T-helper 17 cell (primary cell): ENCODE data around the gene ARMH3. TPM values are rescaled to one million over a fixed set of nuclear protein-coding genes. Genes with fewer than 3 reads are reported as not detected.
A peak's percentile ranks its signal among the peaks of the same experiment; 100 is the strongest.

Source experiments
- ATAC-seq: fragments of 150-1000 bp; cut with Tn5 transposase; 2 replicates; pipeline ENCODE4 v1.10.0; 2021; ENCODE audit warnings: mild to moderate bottlenecking, moderate library complexity
- DNase-seq, 3 donors: peaks; one replicate each; pipeline versions ENCODE4 v3.0.0 to v3.0.0-alpha.2; 2020 to 2021
- H3K9me3 ChIP-seq: one replicate; pipeline ENCODE4 v1.7.0; 2013; ENCODE audit warnings: low read length, mild to moderate bottlenecking; ENCODE audit not compliant: control insufficient read depth, poor library complexity, severe bottlenecking
- H3K27ac Mint-ChIP-seq: one replicate; pipeline ENCODE4 v1.8.0; 2022; ENCODE audit warnings: mild to moderate bottlenecking, moderate library complexity, mixed read lengths
- H3K27me3 Mint-ChIP-seq: one replicate; pipeline ENCODE4 v1.8.0; 2022; ENCODE audit warnings: mixed read lengths
- H3K36me3 Mint-ChIP-seq: one replicate; pipeline ENCODE4 v1.8.0; 2022; ENCODE audit warnings: low read depth, mixed read lengths
- H3K4me1 Mint-ChIP-seq: one replicate; pipeline ENCODE4 v1.8.0; 2022; ENCODE audit warnings: mild to moderate bottlenecking, mixed read lengths
- H3K4me3 Mint-ChIP-seq: one replicate; pipeline ENCODE4 v1.8.0; 2022; ENCODE audit warnings: mild to moderate bottlenecking, moderate library complexity, mixed read lengths
- total RNA-seq, 4 donors: library from RNA in 2 of 4; stranded (reverse) in 2 of 4; gene quantifications; one replicate each; pipeline ENCODE4 v1.2.3 and lab custom pipeline; 2022 to 2026

Gene ARMH3
- total RNA-seq, 2 donors from 2014 or later = 25.6 to 27.2 TPM

DNA sequence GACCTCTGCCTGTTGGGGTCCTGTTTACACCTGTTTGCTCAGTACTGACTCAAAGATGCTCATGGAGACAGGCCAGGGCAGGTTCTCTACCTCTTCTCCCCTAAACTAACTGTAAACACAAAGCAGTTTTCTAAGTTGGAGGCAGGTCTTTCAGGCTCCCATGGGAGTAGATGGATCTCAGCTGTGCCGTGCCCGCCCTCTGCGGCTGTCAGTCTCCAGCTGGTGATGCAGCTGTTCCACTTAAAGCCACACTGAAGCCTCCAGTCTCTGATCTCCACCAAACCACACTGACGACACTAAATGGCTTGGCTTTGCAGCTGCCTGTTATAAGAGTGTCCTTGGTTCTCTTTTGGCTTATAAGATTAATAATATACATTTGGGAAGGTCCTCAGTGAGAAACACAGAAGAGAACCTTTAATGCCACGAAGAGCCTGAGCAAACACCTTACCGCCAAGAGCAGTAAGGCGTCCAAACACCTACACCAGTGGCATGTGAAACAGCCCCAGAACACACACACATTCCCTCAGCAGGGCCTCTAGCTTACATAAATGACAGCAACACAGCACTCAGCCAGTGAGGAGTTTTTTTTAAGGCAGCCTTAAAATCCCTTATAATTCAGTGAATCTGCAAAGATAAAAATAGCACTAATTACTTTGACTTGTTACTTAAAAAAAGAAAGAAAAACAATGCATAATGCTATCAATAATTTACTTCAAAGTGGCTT, 152.0 kb downstream of the ARMH3 start:
- ATAC-seq (peak; percentile 58), DNase-seq (no peak)
- Mint-ChIP-seq H3K27ac (peak overlapping the region; percentile 86), H3K4me1 (peaks cover 16% of the 10 kb centered on the region), H3K4me3 (no peak overlapping the region), H3K36me3 (peaks cover 8% of the 10 kb centered on the region), H3K27me3 (no peaks in the 10 kb centered on the region)
- H3K9me3 ChIP-seq = no peaks in the 10 kb centered on the region

GRCh38 chr10:101902820-101903145, 153.2 kb downstream of the ARMH3 start:
- no peaks in the 10 kb centered on the region for H3K9me3 ChIP-seq
- peak overlapping the region; percentile 86 for H3K27ac Mint-ChIP-seq
- H3K27me3 Mint-ChIP-seq = no peaks in the 10 kb centered on the region
- ATAC-seq = no peak
- peaks cover 17% of the 10 kb centered on the region for H3K4me1 Mint-ChIP-seq
- H3K36me3 Mint-ChIP-seq = peaks cover 8% of the 10 kb centered on the region
- no peak for DNase-seq
- H3K4me3 Mint-ChIP-seq = no peak overlapping the region

- ATAC-seq (no peak), DNase-seq (no peak)
- Mint-ChIP-seq H3K36me3 (peaks cover 8% of the 10 kb centered on the region), H3K27ac (no peak overlapping the region), H3K4me1 (peaks cover 17% of the 10 kb centered on the region), H3K27me3 (no peaks in the 10 kb centered on the region), H3K4me3 (no peak overlapping the region)
- no peaks in the 10 kb centered on the region for H3K9me3 ChIP-seq
Measured at GRCh38 chr10:101902032-101902819, 153.7 kb downstream of the ARMH3 start.

DNA sequence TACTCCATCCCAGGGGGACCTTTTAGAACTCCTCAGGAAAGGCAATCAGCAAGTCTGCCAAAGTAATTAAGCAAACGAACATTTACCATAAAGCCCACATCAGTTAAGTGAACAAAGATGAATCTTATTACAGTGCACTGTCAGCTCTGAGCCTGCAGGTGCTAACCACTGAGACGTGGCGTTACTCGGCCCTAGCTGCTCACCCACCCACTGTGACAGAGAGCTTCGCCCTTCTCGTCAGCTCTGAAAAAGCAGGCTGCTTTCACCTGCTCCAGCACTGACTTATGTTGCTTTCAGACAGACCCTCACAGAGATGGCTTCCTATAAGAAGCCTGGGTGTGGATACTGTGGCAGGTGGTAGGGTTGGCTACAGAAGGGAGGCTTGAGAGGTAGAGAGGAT, 154.6 kb downstream of the ARMH3 start:
- H3K9me3 ChIP-seq = no peaks in the 10 kb centered on the region
- no peaks in the 10 kb centered on the region for H3K27me3 Mint-ChIP-seq
- ATAC-seq = peak; percentile 69
- H3K4me3 Mint-ChIP-seq = no peak overlapping the region
- H3K4me1 Mint-ChIP-seq = peaks cover 17% of the 10 kb centered on the region
- H3K36me3 Mint-ChIP-seq = peaks cover 8% of the 10 kb centered on the region
- no peak for DNase-seq
- H3K27ac Mint-ChIP-seq = no peak overlapping the region

DNA sequence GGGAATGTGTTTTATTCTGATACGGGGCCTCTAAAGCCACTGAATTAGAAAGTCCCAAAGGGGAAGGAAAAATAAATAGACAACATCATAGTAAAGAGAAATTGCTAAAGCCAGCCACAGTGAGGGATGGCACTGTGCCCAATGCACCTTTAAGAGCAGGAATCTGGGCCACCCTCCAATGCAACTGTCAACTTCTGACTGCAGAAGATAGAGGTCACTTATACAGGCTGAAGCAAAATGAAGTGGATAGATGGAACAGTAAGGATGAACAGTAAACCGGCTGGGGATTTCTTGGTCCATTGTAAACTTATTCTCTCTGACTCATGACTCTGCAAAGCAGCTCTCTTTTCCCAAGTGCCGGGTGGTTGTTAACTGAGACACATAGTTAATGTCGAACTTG, 158.3 kb downstream of the ARMH3 start:
- no peak overlapping the region for H3K4me3 Mint-ChIP-seq
- DNase-seq (no peak), ATAC-seq (no peak)
- H3K27ac Mint-ChIP-seq = no peak overlapping the region
- H3K36me3 Mint-ChIP-seq = peaks cover 2% of the 10 kb centered on the region
- no peaks in the 10 kb centered on the region for H3K27me3 Mint-ChIP-seq
- H3K9me3 ChIP-seq = no peaks in the 10 kb centered on the region
- H3K4me1 Mint-ChIP-seq = peaks cover 8% of the 10 kb centered on the region

DNA sequence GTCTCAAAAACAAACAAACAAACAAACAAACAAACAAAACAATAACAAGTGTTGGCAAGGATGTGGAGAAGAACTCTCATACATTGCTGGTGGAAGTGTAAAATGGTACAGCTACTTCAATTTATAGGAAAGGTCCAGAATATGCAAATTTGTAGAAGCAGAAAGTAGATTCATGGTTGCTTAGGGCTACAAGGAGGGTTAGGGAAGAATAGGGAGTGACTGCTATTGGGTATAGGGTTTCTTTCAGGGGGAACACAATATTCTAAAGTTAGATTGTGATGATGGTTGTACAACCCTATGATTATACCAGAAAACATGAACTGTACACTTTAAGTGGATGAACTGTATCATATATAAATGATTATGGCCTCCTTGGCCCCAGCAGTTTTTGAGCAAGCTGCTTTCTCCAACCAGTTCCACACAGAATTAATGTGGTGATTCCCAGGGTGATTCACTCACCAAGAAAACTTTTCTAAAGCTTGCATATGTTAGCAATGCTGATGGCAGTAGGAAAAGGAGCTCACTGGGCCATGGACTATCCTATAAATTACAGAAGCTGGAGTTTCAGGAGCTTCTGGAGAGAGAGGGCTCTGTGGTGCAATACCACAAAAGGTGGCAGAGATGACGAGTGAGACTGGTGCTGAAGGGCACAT, 159.6 kb downstream of the ARMH3 start:
- Mint-ChIP-seq H3K4me3 (no peak overlapping the region), H3K36me3 (peaks cover 2% of the 10 kb centered on the region), H3K4me1 (peaks cover 5% of the 10 kb centered on the region), H3K27me3 (no peaks in the 10 kb centered on the region), H3K27ac (no peak overlapping the region)
- DNase-seq = no peak
- no peaks in the 10 kb centered on the region for H3K9me3 ChIP-seq
- ATAC-seq = no peak

DNA sequence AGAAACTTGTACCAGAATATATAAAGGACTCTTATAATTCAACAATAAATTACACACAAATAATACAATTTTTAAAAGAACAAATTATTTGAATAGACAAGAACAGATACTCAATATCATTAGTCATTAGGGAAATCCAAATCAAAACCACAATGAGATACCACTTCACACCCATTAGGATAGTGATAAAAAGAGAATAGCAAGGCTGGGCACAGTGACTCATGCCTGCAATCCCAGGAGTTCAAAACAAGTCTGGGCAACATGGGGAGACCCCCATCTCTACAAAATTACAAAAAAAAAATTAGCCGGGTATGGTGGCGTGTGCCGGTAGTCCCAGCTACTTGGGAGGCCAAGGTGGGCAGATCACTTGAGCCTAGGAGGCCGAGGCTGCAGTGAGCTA, 160.2 kb downstream of the ARMH3 start:
- peaks cover 2% of the 10 kb centered on the region for H3K36me3 Mint-ChIP-seq

GRCh38 chr10:101894742-101895141, 161.2 kb downstream of the ARMH3 start:
- peaks cover 5% of the 10 kb centered on the region for H3K4me1 Mint-ChIP-seq
- DNase-seq = no peak
- no peak overlapping the region for H3K27ac Mint-ChIP-seq
- H3K27me3 Mint-ChIP-seq = no peaks in the 10 kb centered on the region
- H3K9me3 ChIP-seq = no peaks in the 10 kb centered on the region
- no peak for ATAC-seq
- peaks cover 2% of the 10 kb centered on the region for H3K36me3 Mint-ChIP-seq
- H3K4me3 Mint-ChIP-seq = no peak overlapping the region

More for the DNA sequence above, 160.2 kb downstream of the ARMH3 start:
- Mint-ChIP-seq H3K27ac (no peak overlapping the region), H3K4me3 (no peak overlapping the region), H3K4me1 (peaks cover 5% of the 10 kb centered on the region), H3K27me3 (no peaks in the 10 kb centered on the region)
- ATAC-seq (no peak), DNase-seq (no peak)
- no peaks in the 10 kb centered on the region for H3K9me3 ChIP-seq

DNA sequence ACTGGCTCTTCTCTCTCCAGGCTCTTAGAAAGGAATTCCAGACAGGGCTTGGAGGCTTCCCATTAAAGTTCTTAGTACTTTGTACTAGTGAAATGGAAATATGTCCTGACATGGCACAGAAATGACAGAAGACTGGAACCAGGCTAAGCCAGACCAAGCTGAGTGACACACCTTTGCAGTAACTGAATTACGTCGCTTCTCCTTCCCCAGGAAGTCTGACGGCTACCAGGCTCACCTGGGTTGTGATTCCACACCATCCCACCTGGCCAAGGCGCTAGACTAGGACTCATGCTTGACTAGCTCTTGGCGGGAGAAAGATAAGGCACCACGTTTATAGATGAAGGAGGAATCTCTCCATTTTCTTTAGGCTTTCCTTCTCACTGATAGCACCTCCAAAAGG, 161.7 kb downstream of the ARMH3 start:
- no peak overlapping the region for H3K27ac Mint-ChIP-seq
- no peak for ATAC-seq
- peaks cover 2% of the 10 kb centered on the region for H3K36me3 Mint-ChIP-seq
- no peaks in the 10 kb centered on the region for H3K9me3 ChIP-seq
- H3K27me3 Mint-ChIP-seq = no peaks in the 10 kb centered on the region
- H3K4me3 Mint-ChIP-seq = no peak overlapping the region
- DNase-seq = no peak
- H3K4me1 Mint-ChIP-seq = peaks cover 7% of the 10 kb centered on the region

DNA sequence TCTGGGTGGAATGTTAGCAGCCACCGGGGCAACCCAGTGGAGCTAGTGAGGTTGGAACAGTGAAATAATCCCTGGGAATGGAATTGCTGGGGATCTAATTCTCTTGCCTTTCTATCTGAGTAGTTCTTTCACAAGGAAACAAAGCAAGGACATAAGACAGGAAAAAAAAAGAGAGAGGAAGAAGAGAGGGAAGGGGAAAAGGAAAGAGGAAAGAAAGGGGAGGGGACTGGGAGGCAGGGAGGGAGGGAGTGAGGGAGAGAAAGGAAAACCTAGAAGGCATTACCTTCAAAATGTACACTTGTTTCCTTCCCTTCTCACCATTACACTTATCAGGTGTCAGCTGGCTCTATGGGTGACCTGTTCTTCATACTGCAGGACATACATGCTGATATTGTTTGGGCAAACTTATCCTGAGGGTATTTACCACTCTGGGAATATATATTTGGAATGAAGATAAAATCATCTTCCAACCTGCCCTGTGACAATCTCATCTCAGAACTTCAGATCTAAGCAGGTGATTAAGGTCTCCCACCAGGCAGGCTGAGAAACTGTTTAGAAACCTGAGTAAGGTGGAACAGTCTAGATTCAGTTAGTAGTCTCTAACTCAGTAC, 162.4 kb downstream of the ARMH3 start:
- Mint-ChIP-seq H3K36me3 (peaks cover 2% of the 10 kb centered on the region), H3K27ac (no peak overlapping the region), H3K4me1 (peaks cover 5% of the 10 kb centered on the region), H3K4me3 (no peak overlapping the region), H3K27me3 (no peaks in the 10 kb centered on the region)
- DNase-seq (no peak), ATAC-seq (no peak)
- no peaks in the 10 kb centered on the region for H3K9me3 ChIP-seq

DNA sequence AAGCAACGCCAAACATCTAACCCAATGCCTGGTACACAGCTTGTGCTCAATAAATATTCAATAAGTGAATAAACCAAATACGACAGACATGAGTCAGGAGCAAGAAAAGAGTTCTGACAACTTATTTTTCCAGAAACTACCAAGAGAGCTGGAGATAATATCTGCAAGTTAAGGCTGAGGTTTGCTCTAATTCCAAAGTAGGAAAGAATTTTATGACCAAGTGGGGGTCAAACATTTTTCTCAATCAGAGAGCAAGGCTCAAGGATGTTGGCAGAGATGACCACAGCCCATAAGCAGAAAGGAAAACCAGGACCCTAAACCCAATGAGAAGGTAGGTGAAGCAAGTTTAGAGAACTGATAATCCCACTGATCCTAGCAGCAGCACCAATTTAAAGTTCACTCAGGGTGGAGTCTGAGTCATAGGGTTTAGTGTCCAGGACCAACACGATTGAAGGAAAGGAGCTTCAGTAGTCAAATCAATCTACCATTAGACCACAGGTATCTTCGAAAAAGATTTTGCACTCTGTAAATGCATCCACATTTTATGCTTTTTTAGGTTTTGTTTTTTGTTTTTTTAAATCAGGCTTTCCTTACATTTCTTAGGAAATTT, 163.1 kb downstream of the ARMH3 start:
- Mint-ChIP-seq H3K27me3 (no peaks in the 10 kb centered on the region), H3K4me3 (no peak overlapping the region), H3K4me1 (peaks cover 5% of the 10 kb centered on the region), H3K36me3 (peaks cover 2% of the 10 kb centered on the region), H3K27ac (no peak overlapping the region)
- ATAC-seq (no peak), DNase-seq (no peak)
- no peaks in the 10 kb centered on the region for H3K9me3 ChIP-seq

GRCh38 chr10:101889256-101890210, 166.4 kb downstream of the ARMH3 start:
- Mint-ChIP-seq H3K36me3 (peaks cover 2% of the 10 kb centered on the region), H3K4me1 (peaks cover 10% of the 10 kb centered on the region), H3K27me3 (no peaks in the 10 kb centered on the region), H3K27ac (peak overlapping the region; percentile 43), H3K4me3 (peak overlapping the region; percentile 9)
- peak; percentile 26 to 60 (median 27) for DNase-seq
- peak; percentile 75 for ATAC-seq
- H3K9me3 ChIP-seq = no peaks in the 10 kb centered on the region
